Uterus (tissue), 2 donors: ENCODE measurements around the gene PBX1.

ENCODE experiments used
- CTCF ChIP-seq, 4 experiments: fragments of 200-600 bp in 2 of 4; fragments of 450-650 bp in 2 of 4; sonication (generic) in 2 of 4; IDR thresholded peaks; one replicate each; pipeline ENCODE4 v1.5.1; 2016 to 2019; ENCODE audit warnings: antibody characterized with exemption in 4 of 4, mild to moderate bottlenecking in 2 of 4, moderate library complexity in 1 of 4
- POLR2A ChIP-seq, 2 donors: fragments of 450-650 bp; IDR thresholded peaks; one replicate each; pipeline ENCODE4 v1.6.1; 2016; ENCODE audit warnings: antibody characterized with exemption in 2 of 2, mild to moderate bottlenecking in 1 of 2, moderate library complexity in 1 of 2

GRCh38 chr1:164670026-164670425, 111.0 kb downstream of the PBX1 start:
- no peak for TF ChIP-seq CTCF (IDR thresholded peaks at IDR 0.05)
- no peak for TF ChIP-seq POLR2A (IDR thresholded peaks at IDR 0.05)
